Erythroblast (primary cell): ENCODE measurements around the gene SMR3B.

Experiments
- GATA1 ChIP-seq: IDR thresholded peaks from 2 replicates; pipeline ENCODE4 v1.6.1; 2011; ENCODE audit warnings: low read depth, mild to moderate bottlenecking, control low read depth, low read length, moderate library complexity
- POLR2A ChIP-seq: IDR thresholded peaks from 2 replicates; pipeline ENCODE4 v1.6.1; 2011; ENCODE audit warnings: mild to moderate bottlenecking, low read length

- TF ChIP-seq POLR2A (no peak), GATA1 (no peak)
Measured at GRCh38 chr4:70399319-70399718, 16.4 kb downstream of the SMR3B start.
